K562 (cell line): ENCODE measurements around the gene TNPO3. TPM values are rescaled to one million over a fixed set of nuclear protein-coding genes. Genes with fewer than 3 reads are reported as not detected.
A peak's percentile ranks its signal among the peaks of the same experiment; 100 is the strongest.
"Not testable (repeated sequence)": the region's sequence is repeated elsewhere in the genome, so short reads cannot be mapped to it uniquely, and the experiment has no call there.

ENCODE experiments used
- ARID1B ChIP-seq: fragments of 450-650 bp; IDR thresholded peaks from 2 replicates; pipeline ENCODE4 v1.6.1; 2016; ENCODE audit warnings: antibody characterized with exemption, mild to moderate bottlenecking, inconsistent platforms
- ARNT ChIP-seq, 2 experiments: fragments of 450-650 bp; IDR thresholded peaks; 2 replicates each; pipeline ENCODE4 v1.6.1; 2016; ENCODE audit warnings: mild to moderate bottlenecking in 1 of 2
- ATF3 ChIP-seq, 2 experiments: fragments of 450-650 bp in 1 of 2; sonication (generic) in 1 of 2; formaldehyde crosslinking in 1 of 2; IDR thresholded peaks in 1 of 2; conservative IDR thresholded peaks in 1 of 2; 2 replicates each; pipeline versions ENCODE4 v1.6.1 to v1.8.1; 2016 to 2023; ENCODE audit warnings: mild to moderate bottlenecking in 2 of 2, moderate library complexity in 2 of 2, inconsistent platforms in 1 of 2, missing genetic modification reagents in 1 of 2
- ATF7 ChIP-seq: fragments of 450-650 bp; IDR thresholded peaks from 2 replicates; pipeline ENCODE4 v1.7.1; 2014; ENCODE audit warnings: mild to moderate bottlenecking, moderate library complexity
- BCOR ChIP-seq: fragments of 450-650 bp; IDR thresholded peaks from 2 replicates; pipeline ENCODE4 v1.6.1; 2016
- BRD9 ChIP-seq: fragments of 450-650 bp; IDR thresholded peaks from 2 replicates; pipeline ENCODE4 v1.6.1; 2018; ENCODE audit warnings: low read depth; ENCODE audit not compliant: partially characterized antibody
- C11orf30 ChIP-seq: fragments of 450-650 bp; IDR thresholded peaks from 2 replicates; pipeline ENCODE4 v1.6.1; 2016; ENCODE audit warnings: low read depth, mild to moderate bottlenecking
- CBFA2T2 ChIP-seq: fragments of 450-650 bp; conservative IDR thresholded peaks from 2 replicates; pipeline ENCODE4 v1.6.1; 2017; ENCODE audit warnings: mild to moderate bottlenecking
- CBFA2T3 ChIP-seq: fragments of 450-650 bp; IDR thresholded peaks from 2 replicates; pipeline ENCODE4 v1.6.1; 2017
- CEBPB ChIP-seq: fragments of 450-650 bp; IDR thresholded peaks from 2 replicates; pipeline ENCODE4 v1.6.1; 2016; ENCODE audit warnings: missing genetic modification characterization, missing compliant biosample characterization
- DACH1 ChIP-seq: fragments of 450-650 bp; IDR thresholded peaks from 2 replicates; pipeline ENCODE4 v1.6.1; 2018; ENCODE audit not compliant: partially characterized antibody
- E4F1 ChIP-seq: fragments of 250-450 bp; sonication (Bioruptor Pico); IDR thresholded peaks from 2 replicates; pipeline ENCODE4 v1.5.0; 2021; ENCODE audit warnings: mild to moderate bottlenecking, borderline replicate concordance
- ETV1 ChIP-seq: fragments of 450-650 bp; conservative IDR thresholded peaks from 2 replicates; pipeline ENCODE4 v1.6.1; 2016; ENCODE audit warnings: missing genetic modification characterization, control low read depth, low read depth, missing compliant biosample characterization
- FOSL1 ChIP-seq: fragments of 200-800 bp; sonication (Bioruptor generic); conservative IDR thresholded peaks from 2 replicates; pipeline ENCODE4 v1.6.1; 2016; ENCODE audit warnings: missing genetic modification characterization, missing compliant biosample characterization
- FOXK2 ChIP-seq, 2 experiments: fragments of 450-650 bp; IDR thresholded peaks in 1 of 2; conservative IDR thresholded peaks in 1 of 2; 2 replicates each; pipeline ENCODE4 v1.6.1; 2016; ENCODE audit warnings: low read depth in 2 of 2, mild to moderate bottlenecking in 1 of 2
- HDAC2 ChIP-seq: fragments of 450-650 bp; IDR thresholded peaks from 2 replicates; pipeline ENCODE4 v1.6.1; 2016; ENCODE audit warnings: mild to moderate bottlenecking
- HDAC3 ChIP-seq: fragments of 450-650 bp; IDR thresholded peaks from 2 replicates; pipeline ENCODE4 v1.6.1; 2018; ENCODE audit warnings: borderline replicate concordance, mild to moderate bottlenecking, moderate library complexity; ENCODE audit not compliant: partially characterized antibody
- JUND ChIP-seq, 2 experiments: IDR thresholded peaks; 2 replicates in 1 of 2; 3 replicates in 1 of 2; pipeline ENCODE4 v1.6.1; 2011; ENCODE audit warnings: borderline replicate concordance in 2 of 2, low read depth in 2 of 2, low read length in 2 of 2, improper control_type of control experiment in 1 of 2, missing biosample characterization in 1 of 2, missing genetic modification characterization in 1 of 2, missing genetic modification reagents in 1 of 2
- LEF1 ChIP-seq: fragments of 450-650 bp; IDR thresholded peaks from 2 replicates; pipeline ENCODE4 v1.6.1; 2016; ENCODE audit warnings: mild to moderate bottlenecking
- MEIS2 ChIP-seq: fragments of 450-650 bp; IDR thresholded peaks from 2 replicates; pipeline ENCODE4 v1.6.1; 2014; ENCODE audit warnings: mild to moderate bottlenecking; ENCODE audit not compliant: partially characterized antibody
- MTA1 ChIP-seq: fragments of 450-650 bp; IDR thresholded peaks from 2 replicates; pipeline ENCODE4 v1.6.1; 2017; ENCODE audit warnings: borderline replicate concordance
- MTA2 ChIP-seq: fragments of 450-650 bp; IDR thresholded peaks from 2 replicates; pipeline ENCODE4 v1.6.1; 2016; ENCODE audit warnings: low read depth
- MYNN ChIP-seq, 2 experiments: sonication (generic); formaldehyde crosslinking in 1 of 2; IDR thresholded peaks; 2 replicates each; pipeline versions ENCODE4 v1.5.0 to v1.6.1; 2016 to 2020; ENCODE audit warnings: antibody characterized with exemption in 1 of 2, missing genetic modification reagents in 1 of 2
- POLR2H ChIP-seq: IDR thresholded peaks from 2 replicates; pipeline ENCODE4 v1.6.1; 2016; ENCODE audit warnings: missing genetic modification characterization, low read depth, mild to moderate bottlenecking, control low read depth, missing compliant biosample characterization, moderate library complexity
- RAD51 ChIP-seq: fragments of 450-650 bp; IDR thresholded peaks from 2 replicates; pipeline ENCODE4 v1.7.1; 2016; ENCODE audit warnings: low read depth, mild to moderate bottlenecking, borderline replicate concordance
- RNF2 ChIP-seq: sonication (generic); IDR thresholded peaks from 2 replicates; pipeline ENCODE4 v1.6.1; 2016
- TAL1 ChIP-seq: fragments of 450-650 bp; IDR thresholded peaks from 2 replicates; pipeline ENCODE4 v1.6.1; 2016; ENCODE audit warnings: mild to moderate bottlenecking
- polyA plus RNA-seq, 8 experiments: library from polyadenylated mRNA; depleted of rRNA in 4 of 8; stranded (reverse) in 5 of 8; unstranded in 3 of 8; fragments of >200 nt; fragmentation: Nextera tagmentation in 2 of 8; fragmentation: Illumina TruSeq in 1 of 8; extraction: Ambion mirVana in 2 of 8; extraction: Trizol in 1 of 8; gene quantifications; 2 replicates each; pipeline versions ENCODE4 v1.2.1 to v1.2.3, GENCODE V29; 2011 to 2014; ENCODE audit warnings: inconsistent platforms in 1 of 8, missing spikeins in 1 of 8
- total RNA-seq, 7 experiments: library from RNA; depleted of rRNA in 6 of 7; stranded (reverse); fragments of >200 nt in 6 of 7; fragmentation: Illumina TruSeq in 2 of 7; extraction: Trizol in 2 of 7; gene quantifications; 2 replicates each; pipeline versions ENCODE4 v1.2.1 to v1.2.3, GENCODE V29; 2011 to 2021; ENCODE audit warnings: low replicate concordance in 1 of 7

TNPO3 gene
- total and polyA plus RNA-seq, 9 of the 15 experiments (the other 6 are each of a cell fraction or from before 2014, with no cell fraction given): 35.8 to 125 (median 110) TPM

- TF ChIP-seq CEBPB (tag) (peak; percentile 52), HDAC3 (peak; percentile 50), ARNT (IDR thresholded peaks at IDR 0.05) (peak in 1 of 2 experiments; percentile 40; a peak in 1 of 4 replicates), JUND (tag; IDR thresholded peaks at IDR 0.05; ENCODE audit: borderline replicate concordance, low read depth, low read length) (peak; percentile 41; the same call in 1 of the 3 replicates), FOXK2 (conservative IDR thresholded peaks at IDR 0.05 in 1 of 2, IDR thresholded peaks at IDR 0.05 in 1 of 2; ENCODE audit: low read depth in 2 of 2) (peak; percentile 20 to 43; a peak in 1 of 4 replicates), RAD51 (0 out of 2 replicates have a peak, but pooled peaks have one; percentile 5), DACH1 (peak; percentile 34), MYNN (IDR thresholded peaks at IDR 0.05) (0 out of 2 replicates have a peak, but pooled peaks have one; percentile 7), CBFA2T3 (peak; percentile 70), CBFA2T2 (peak; percentile 41; the same call in 1 of the 2 replicates), ATF7 (peak; percentile 95), MTA2 (peak; percentile 31; the same call in 1 of the 2 replicates), BCOR (peak; percentile 17; the same call in 1 of the 2 replicates), POLR2H (tag) (peak; percentile 7; the same call in 1 of the 2 replicates), ATF3 (IDR thresholded peaks at IDR 0.05) (peak; percentile 91), ATF3 (CRISPR knock-in tag; conservative IDR thresholded peaks at IDR 0.05) (0 out of 2 replicates have a peak, but pooled peaks have one; percentile 8), C11orf30 (peak; percentile 39; the same call in 1 of the 2 replicates), HDAC2 (peak; percentile 87), E4F1 (CRISPR knock-in tag) (peak; percentile 44; the same call in 1 of the 2 replicates), MTA1 (peak; percentile 12; the same call in 1 of the 2 replicates), FOSL1 (tag) (peak; percentile 47; the same call in 1 of the 2 replicates), MEIS2 (peak; percentile 85), BRD9 (peak; percentile 63), RNF2 (peak; percentile 2; the same call in 1 of the 2 replicates), LEF1 (peak; percentile 43; the same call in 1 of the 2 replicates), ETV1 (tag) (peak; percentile 39; the same call in 1 of the 2 replicates), ARID1B (peak; percentile 85), TAL1 (peak; percentile 65)
- not testable (repeated sequence) for TF ChIP-seq JUND (IDR thresholded peaks at IDR 0.05; ENCODE audit: borderline replicate concordance, low read depth, low read length); MYNN (CRISPR knock-in tag; IDR thresholded peaks at IDR 0.05)
These were observed 12.2 kb upstream of the TNPO3 start (continued) for GRCh38 chr7:129067132-129067561.
